GM12891 (cell line): ENCODE data around the gene HNRNPC.

ENCODE experiments used
- DNase-seq: peaks from one replicate; pipeline ENCODE4 v3.0.0; 2011; ENCODE audit warnings: low spot score; ENCODE audit not compliant: insufficient read length
- FAIRE-seq: peaks from 2 replicates; lab custom pipeline; 2011; peaks lifted over from hg19 to GRCh38; lab: Jason Lieb, UNC
- PAX5 ChIP-seq: IDR thresholded peaks from 2 replicates; pipeline ENCODE4 v1.6.1; 2011; ENCODE audit warnings: low read length, moderate library complexity, mild to moderate bottlenecking; ENCODE audit not compliant: insufficient read depth, severe bottlenecking
- POLR2A ChIP-seq: IDR thresholded peaks from 2 replicates; pipeline ENCODE4 v1.6.1; 2011; ENCODE audit warnings: low read depth, low read length, control low read depth
- POLR2AphosphoS5 ChIP-seq: IDR thresholded peaks from 2 replicates; pipeline ENCODE4 v1.6.1; 2011; ENCODE audit warnings: low read depth, low read length, control low read depth
- POU2F2 ChIP-seq: IDR thresholded peaks from 2 replicates; pipeline ENCODE4 v1.6.1; 2011; ENCODE audit warnings: low read depth, mild to moderate bottlenecking, control low read depth, low read length, moderate library complexity
- SPI1 ChIP-seq: IDR thresholded peaks from 2 replicates; pipeline ENCODE4 v1.6.1; 2011; ENCODE audit warnings: low read depth, low read length, control low read depth
- TAF1 ChIP-seq: IDR thresholded peaks from 2 replicates; pipeline ENCODE4 v1.6.1; 2011; ENCODE audit warnings: low read depth, low read length, control low read depth

The HNRNPC gene

DNA sequence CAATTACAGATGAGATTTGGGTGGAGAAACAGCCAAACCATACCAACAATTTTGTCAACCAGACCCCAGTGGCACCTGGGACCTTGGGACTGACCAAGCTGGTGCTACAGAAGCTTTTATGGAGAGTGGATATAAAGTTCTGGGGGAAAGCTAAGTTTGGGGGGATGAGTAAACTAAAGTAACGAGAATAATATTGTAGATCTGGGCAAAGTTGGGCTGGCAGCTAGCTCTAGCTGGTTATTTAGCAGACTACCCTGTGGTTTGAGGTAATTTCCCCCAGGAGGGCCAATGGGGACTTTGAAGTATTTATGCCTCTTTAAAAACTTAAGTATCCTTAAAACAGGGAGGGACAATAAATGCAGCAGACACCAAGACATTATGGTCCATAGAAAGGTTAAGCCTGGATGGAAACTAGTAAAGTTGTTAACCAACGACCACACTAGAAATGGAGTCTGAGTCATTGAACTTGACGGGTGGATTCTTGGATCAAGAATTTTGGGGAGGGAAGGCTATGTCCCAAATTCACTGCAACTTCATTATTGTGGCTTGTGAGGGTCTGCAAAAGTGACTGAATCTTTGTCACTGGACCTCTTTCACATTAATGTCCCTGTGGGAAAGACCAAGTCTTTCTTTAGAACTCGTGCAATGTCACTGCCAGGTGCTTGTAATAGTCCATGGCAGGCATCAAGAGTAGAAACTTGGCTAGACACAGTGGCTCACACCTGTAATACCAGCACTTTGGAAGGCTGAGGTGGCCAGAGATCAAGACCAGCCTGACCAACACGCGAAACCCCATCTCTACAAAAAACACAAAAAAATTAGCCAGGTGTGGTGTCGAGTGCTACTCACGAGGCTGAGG, 64.8 kb downstream of the HNRNPC start:
- TF ChIP-seq POLR2AphosphoS5 (0 out of 2 replicates have a peak, but pooled peaks have one; percentile 27), SPI1 (no peak), POLR2A (peak; percentile 45), TAF1 (no peak)
- DNase-seq = no peak
- no peak for FAIRE-seq

DNA sequence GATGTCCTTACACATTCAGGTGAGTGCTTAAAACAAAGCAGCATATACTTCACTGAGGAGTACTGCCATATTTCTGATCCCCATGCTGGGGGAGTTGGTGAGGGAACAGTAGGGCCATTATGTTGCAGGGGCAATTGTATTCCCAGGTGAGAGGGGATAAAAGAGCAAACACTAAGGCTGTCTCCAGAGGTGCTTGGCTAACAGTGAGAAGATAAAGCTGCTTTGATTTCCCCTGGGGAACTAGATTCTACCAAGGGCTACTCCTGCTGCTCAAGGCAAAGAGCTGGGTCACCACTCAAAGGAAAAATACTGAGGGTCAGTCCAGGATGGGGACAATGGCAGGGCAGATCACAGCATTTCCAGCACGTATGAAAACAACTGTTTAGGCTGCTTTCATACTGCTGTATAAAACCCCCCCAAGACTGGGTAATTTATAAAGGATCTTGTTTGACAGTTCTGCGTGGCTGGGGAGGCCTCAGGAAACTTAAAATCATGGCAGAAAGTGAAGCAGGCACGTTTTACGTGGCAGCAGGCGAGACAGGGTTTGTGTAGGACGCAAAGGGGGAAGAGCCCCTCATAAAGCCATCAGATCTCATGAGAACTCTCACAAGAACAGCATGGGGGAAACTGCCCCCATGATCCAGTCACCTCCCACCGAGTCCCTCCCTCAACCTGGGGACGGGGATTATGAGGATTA, 65.6 kb downstream of the HNRNPC start:
- FAIRE-seq (no peak), DNase-seq (no peak)
- TF ChIP-seq SPI1 (no peak), TAF1 (no peak), PAX5 (no peak), POLR2AphosphoS5 (peak; percentile 49; the same call in 1 of the 2 replicates), POU2F2 (no peak), POLR2A (no peak)

DNA sequence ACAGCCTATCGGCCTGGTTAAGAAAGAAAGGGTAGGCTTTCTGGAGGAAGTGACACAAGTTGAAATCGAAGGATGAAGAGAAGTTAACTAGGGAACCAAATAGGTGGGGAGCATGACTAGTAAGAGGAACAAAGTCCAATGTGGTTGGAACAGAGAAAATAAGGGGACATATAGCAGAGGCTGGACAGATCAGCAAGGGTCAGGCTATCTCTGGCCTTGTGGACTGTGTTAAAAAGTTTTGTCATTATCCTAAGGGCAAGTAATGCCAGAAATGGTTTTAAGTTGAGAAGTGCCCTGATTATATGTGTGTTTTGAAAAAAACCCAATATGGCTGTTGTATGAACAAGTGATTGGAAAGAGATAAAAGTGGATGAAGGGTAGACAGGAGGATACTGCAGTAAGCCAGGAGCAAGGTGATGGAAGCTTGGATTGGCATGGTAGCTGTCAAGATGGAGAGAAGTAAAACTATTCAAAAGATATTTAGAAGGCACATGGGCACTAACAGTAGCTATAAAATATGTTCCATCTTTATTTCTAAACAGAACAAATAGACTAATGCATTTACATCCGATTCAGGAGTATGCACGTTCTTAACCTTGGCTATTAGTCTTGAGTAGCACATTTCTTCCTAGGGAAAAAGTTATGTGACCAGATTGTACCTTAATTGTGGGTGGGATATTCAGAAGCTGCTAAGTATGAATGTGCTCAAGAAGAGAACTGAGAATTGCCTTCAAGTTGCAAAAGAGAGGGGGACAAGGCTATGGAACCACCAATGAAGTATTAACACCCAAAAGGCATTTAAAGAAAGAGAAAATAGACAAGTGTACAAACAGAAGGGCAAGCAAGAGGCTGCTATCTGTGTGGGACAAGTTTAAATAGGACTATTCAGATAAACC, 66.5 kb downstream of the HNRNPC start:
- TF ChIP-seq TAF1 (no peak), POLR2AphosphoS5 (no peak), SPI1 (no peak), POLR2A (no peak), PAX5 (no peak), POU2F2 (no peak)
- peak; percentile 9 for FAIRE-seq
- DNase-seq = no peak

DNA sequence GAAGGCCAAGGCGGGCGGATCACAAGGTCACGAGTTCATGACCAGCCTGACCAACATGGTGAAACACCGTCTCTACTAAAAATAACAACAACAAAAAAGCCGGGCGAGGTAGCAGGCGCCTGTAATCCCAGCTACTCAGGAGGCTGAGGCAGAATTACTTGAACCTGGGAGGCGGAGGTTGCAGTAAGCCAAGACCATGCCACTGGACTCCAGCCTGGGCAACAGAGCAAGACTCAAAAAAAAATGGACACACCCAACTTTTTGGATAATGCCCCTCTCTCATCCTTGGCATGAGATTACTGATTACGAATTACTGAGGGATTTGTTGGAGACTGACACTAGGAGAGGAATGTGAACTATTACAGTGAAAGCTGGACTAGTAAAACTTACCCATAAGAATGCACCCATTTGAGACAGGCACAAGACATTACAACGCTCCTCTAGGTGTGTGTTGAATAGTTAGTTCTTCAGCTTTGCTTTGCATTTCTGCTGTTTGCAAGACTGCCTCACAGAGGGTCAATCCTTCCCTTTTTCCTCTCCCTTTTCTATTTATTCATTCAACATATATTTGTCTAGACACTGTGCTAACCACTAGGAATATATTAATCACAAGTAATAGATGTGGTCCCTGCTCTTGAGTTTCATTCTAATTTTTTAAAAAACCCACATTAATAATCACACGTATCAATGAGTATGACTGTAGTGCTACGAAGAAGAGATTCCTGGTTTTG, 67.3 kb downstream of the HNRNPC start:
- FAIRE-seq = no peak

DNA sequence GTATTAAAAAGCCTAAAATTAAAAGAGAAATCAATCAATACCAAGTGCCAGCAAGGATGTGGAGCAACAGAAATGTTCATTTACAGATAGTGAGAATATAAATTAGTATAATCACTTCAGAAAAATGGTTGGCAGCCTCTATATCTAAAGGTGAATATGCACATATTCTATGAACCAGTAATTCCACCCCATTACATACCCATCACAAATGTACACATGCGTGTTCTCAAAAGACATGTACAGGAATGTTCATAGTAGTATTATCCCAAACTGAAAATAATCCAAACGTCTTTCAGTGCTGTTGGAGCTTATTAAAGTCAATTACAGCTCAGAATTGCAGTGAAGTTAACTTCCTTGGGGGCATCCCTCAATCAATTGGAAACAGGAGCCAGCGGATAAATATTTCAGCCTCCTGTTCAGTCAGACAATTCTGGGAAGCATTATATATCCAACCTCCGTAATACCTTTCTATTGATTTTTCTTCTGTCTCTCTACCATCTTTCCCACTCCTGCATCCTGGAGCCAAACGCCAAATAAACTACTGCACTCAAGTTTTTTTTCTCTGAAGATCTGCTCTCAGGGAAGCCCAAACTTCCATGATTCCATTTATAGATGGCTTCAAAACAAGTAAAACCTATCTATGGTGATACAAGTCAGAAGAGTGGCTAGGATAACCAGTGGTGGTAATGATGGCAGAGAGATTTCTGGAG, 68.3 kb downstream of the HNRNPC start:
- DNase-seq (no peak), FAIRE-seq (no peak)
- TF ChIP-seq PAX5 (no peak), SPI1 (no peak), POU2F2 (no peak), TAF1 (no peak), POLR2A (no peak), POLR2AphosphoS5 (no peak)

More for the DNA sequence above, 67.3 kb downstream of the HNRNPC start:
- no peak for DNase-seq
- TF ChIP-seq POU2F2 = no peak
- TF ChIP-seq POLR2A = no peak
- no peak for TF ChIP-seq PAX5
- TF ChIP-seq POLR2AphosphoS5 = no peak
- TF ChIP-seq TAF1 = no peak
- TF ChIP-seq SPI1 = no peak

DNA sequence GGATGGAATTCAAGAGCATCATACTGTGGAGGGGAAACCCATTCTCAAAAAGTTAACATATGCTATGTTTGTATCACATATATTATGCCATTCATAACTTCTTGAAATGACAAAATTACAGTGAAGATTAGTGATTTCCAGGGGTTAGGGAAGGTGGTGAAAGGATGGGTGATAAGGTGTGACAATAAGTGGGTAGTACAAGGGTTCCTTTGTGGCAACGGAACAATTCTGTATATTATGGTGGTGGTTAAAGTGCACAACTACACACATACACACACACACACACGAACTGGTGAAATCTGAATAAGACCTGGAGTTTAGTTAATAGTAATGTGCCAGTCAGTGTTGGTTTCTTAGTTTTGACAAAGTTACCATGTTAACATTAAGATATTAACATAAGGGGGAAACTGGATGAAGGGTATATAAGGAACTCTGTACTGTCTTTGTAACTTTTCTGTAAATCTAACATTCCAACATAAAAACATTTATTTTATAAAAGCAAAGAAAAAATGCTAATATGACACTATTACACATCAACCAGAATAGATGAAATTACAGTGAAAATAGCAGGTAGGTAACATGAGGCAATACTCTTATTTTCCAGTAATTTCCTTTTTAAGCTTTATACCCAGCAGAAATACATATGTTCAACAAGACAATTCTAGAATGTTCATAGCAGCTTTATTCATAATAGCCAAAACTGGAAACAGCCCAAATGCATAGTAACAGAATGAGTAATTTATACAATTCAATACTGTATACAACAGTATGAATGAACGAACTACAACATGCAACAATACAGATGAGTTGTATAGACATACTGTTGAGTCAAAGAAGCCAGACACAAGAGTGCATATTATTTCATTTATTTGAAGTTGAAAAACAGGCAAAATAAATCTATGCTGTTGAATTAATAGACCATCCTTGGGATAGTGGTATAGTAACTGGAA, 69.4 kb downstream of the HNRNPC start:
- DNase-seq (no peak), FAIRE-seq (no peak)
- TF ChIP-seq POU2F2 (no peak), SPI1 (no peak), PAX5 (no peak), POLR2AphosphoS5 (no peak), TAF1 (no peak), POLR2A (no peak)

DNA sequence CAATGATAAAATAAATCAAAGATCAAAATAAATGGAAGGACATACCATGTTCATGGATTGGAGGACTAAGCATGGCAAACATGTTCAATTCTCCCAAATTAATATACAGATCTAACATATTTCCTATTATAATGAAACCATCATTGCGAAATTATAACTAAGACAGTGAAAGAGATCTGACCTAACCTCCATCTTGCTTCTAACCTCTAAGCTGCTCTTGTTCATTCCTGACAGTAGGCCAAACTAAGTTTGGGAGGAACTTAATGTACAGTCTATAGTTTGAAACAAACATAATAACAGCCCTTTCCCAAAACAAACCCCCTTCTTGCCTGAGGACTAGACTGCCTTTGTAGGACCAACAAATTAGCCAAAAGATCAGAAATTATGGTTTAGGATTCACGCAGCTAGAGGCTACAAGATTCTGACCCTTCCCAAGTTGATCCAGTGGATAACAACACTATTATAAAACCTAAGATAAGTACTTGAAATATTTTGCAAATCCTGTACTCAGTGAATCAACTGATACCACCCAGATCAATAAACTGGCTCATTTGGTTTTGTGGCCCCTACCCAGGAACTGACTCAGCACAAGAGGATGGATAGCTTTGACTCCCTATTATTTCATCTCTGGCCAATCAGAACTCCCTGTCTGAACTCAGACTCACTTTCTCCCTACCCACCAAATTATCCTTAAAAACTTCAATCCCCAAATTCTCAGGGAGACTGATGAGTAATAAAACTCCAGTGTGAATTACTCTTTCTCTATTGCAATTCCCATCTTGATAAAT, 71.6 kb downstream of the HNRNPC start:
- FAIRE-seq = no peak
- DNase-seq = no peak
- TF ChIP-seq POLR2A = no peak
- TF ChIP-seq TAF1 = no peak
- no peak for TF ChIP-seq POLR2AphosphoS5
- no peak for TF ChIP-seq PAX5
- no peak for TF ChIP-seq POU2F2
- no peak for TF ChIP-seq SPI1
